ENCODE results near the gene FBXO36. TPM values are rescaled to one million over a fixed set of nuclear protein-coding genes. Genes with fewer than 3 reads are reported as not detected.

The FBXO36 gene
- total RNA-seq, 1 experiment from 2014 or later: 3.1 TPM

GRCh38 chr2:230019742-230020141 lies 97.4 kb downstream of the FBXO36 start:
- no peaks in the 10 kb centered on the region for H3K4me1 ChIP-seq (ENCODE audit: insufficient read depth, low read length, poor library complexity, severe bottlenecking)
- no peak overlapping the region for H3K27ac ChIP-seq (ENCODE audit: low read depth, low read length, poor library complexity, severe bottlenecking)
- H3K9me3 ChIP-seq (ENCODE audit: low read depth, low read length, poor library complexity, severe bottlenecking): no peaks in the 10 kb centered on the region
- no peak overlapping the region for H3K4me3 ChIP-seq (ENCODE audit: low read depth, low read length, poor library complexity, severe bottlenecking)
- BruUV-seq (replicated peaks): no TSS peak
- CTCF ChIA-PET: no interaction called here
- TF ChIP-seq, protein P1, sequence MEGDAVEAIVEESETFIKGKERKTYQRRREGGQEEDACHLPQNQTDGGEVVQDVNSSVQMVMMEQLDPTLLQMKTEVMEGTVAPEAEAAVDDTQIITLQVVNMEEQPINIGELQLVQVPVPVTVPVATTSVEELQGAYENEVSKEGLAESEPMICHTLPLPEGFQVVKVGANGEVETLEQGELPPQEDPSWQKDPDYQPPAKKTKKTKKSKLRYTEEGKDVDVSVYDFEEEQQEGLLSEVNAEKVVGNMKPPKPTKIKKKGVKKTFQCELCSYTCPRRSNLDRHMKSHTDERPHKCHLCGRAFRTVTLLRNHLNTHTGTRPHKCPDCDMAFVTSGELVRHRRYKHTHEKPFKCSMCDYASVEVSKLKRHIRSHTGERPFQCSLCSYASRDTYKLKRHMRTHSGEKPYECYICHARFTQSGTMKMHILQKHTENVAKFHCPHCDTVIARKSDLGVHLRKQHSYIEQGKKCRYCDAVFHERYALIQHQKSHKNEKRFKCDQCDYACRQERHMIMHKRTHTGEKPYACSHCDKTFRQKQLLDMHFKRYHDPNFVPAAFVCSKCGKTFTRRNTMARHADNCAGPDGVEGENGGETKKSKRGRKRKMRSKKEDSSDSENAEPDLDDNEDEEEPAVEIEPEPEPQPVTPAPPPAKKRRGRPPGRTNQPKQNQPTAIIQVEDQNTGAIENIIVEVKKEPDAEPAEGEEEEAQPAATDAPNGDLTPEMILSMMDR (conservative IDR thresholded peaks at IDR 0.05; ENCODE audit: low read depth, low read length): no peak
- no peak for TF ChIP-seq EZH2 (IDR thresholded peaks at IDR 0.05; ENCODE audit: borderline replicate concordance, low read depth, low read length, poor library complexity, severe bottlenecking)
- no peaks in the 10 kb centered on the region for H3K27me3 ChIP-seq (replicated peaks; ENCODE audit: insufficient read depth, low read depth, low read length, poor library complexity)
- no peaks in the 10 kb centered on the region for H3K36me3 ChIP-seq (ENCODE audit: insufficient read depth, low read length, poor library complexity, severe bottlenecking)
- intact Hi-C loops (cut with micrococcal nuclease; ENCODE audit: unreplicated experiment): no loop called here
- POLR2A ChIA-PET (ENCODE audit: low non-redundant PET): interaction anchor here (0.8 kb wide), 1 partner anchor 29 kb away, joined by 3 read pairs; no protein-coding TSS in a partner anchor
- no peak for DNase-seq (ENCODE audit: low spot score)

GRCh38 chr2:230023313-230023712 lies 101.0 kb downstream of the FBXO36 start:
- Histone ChIP-seq H3K27me3 (replicated peaks; ENCODE audit: insufficient read depth, low read depth, low read length, poor library complexity) (no peaks in the 10 kb centered on the region), H3K9me3 (ENCODE audit: low read depth, low read length, poor library complexity, severe bottlenecking) (no peaks in the 10 kb centered on the region), H3K4me3 (ENCODE audit: low read depth, low read length, poor library complexity, severe bottlenecking) (no peak overlapping the region), H3K27ac (ENCODE audit: low read depth, low read length, poor library complexity, severe bottlenecking) (no peak overlapping the region), H3K4me1 (ENCODE audit: insufficient read depth, low read length, poor library complexity, severe bottlenecking) (no peaks in the 10 kb centered on the region), H3K36me3 (ENCODE audit: insufficient read depth, low read length, poor library complexity, severe bottlenecking) (no peaks in the 10 kb centered on the region)
- ChIA-PET POLR2A (ENCODE audit: low non-redundant PET) (interaction anchor here (0.6 kb wide), 1 partner anchor 12 kb away, joined by 3 read pairs; no protein-coding TSS in a partner anchor), CTCF (no interaction called here)
- no TSS peak for BruUV-seq (replicated peaks)
- intact Hi-C loops (cut with micrococcal nuclease; ENCODE audit: unreplicated experiment): no loop called here
- TF ChIP-seq, protein P1 (conservative IDR thresholded peaks at IDR 0.05; ENCODE audit: low read depth, low read length): no peak
- TF ChIP-seq EZH2 (IDR thresholded peaks at IDR 0.05; ENCODE audit: borderline replicate concordance, low read depth, low read length, poor library complexity, severe bottlenecking): no peak
- DNase-seq (ENCODE audit: low spot score): no peak

DNA sequence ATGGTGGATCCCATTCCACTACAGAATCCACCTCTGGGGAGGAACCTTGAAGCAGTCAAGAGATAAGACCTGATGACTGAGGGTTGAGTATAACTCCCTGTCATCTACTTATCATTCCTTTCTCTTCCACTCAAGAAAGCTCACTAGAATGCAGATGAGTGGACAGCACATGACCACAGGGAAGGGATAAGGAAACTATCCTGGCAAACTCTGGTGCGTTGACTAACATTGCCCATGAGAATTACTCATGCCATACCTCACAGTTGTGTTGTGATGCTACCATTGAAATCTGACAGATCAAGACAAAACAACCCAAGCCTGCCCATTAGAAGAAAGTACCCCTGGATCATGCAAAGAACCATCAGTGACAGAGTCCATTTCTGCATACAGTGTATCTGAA lies 119.9 kb downstream of the FBXO36 start:
- Histone ChIP-seq H3K36me3 (ENCODE audit: insufficient read depth, low read length, poor library complexity, severe bottlenecking) (no peaks in the 10 kb centered on the region), H3K4me1 (ENCODE audit: insufficient read depth, low read length, poor library complexity, severe bottlenecking) (no peaks in the 10 kb centered on the region), H3K9me3 (ENCODE audit: low read depth, low read length, poor library complexity, severe bottlenecking) (no peaks in the 10 kb centered on the region), H3K27ac (ENCODE audit: low read depth, low read length, poor library complexity, severe bottlenecking) (no peak overlapping the region), H3K4me3 (ENCODE audit: low read depth, low read length, poor library complexity, severe bottlenecking) (no peak overlapping the region), H3K27me3 (replicated peaks; ENCODE audit: insufficient read depth, low read depth, low read length, poor library complexity) (no peaks in the 10 kb centered on the region)
- POLR2A ChIA-PET (ENCODE audit: low non-redundant PET): no interaction called here
- DNase-seq (ENCODE audit: low spot score): no peak
- no TSS peak for BruUV-seq (replicated peaks)
- TF ChIP-seq, protein P1 (conservative IDR thresholded peaks at IDR 0.05; ENCODE audit: low read depth, low read length): no peak
- TF ChIP-seq EZH2 (IDR thresholded peaks at IDR 0.05; ENCODE audit: borderline replicate concordance, low read depth, low read length, poor library complexity, severe bottlenecking): no peak
- intact Hi-C loops (cut with micrococcal nuclease; ENCODE audit: unreplicated experiment): no loop called here
- CTCF ChIA-PET: no interaction called here

Data from A673 (cell line).